Left colon (tissue), 2 donors: ENCODE measurements around the gene HSP90AA1. TPM values are rescaled to one million over a fixed set of nuclear protein-coding genes. Genes with fewer than 3 reads are reported as not detected.

Source experiments
- ATAC-seq: fragments of 200-7000 bp; cut with Tn5 transposase; one replicate; pipeline ENCODE4 v1.9.1; 2020; ENCODE audit warnings: mild to moderate bottlenecking, moderate library complexity
- DNase-seq, 2 donors: peaks; one replicate each; pipeline ENCODE4 v3.0.0-alpha.2; 2020
- intact Hi-C, 2 donors: fragments of 100-400 bp; cut with DNase I in 1 of 2; cut with micrococcal nuclease in 1 of 2; formaldehyde crosslinking; loops; one replicate each; pipeline versions ENCODE4 v1.11.2 to v1.14.0; 2022; cut with DNase I, micrococcal nuclease
- total RNA-seq, 2 donors: library from RNA; stranded (reverse); fragmentation: NEBNext Ultra II Directional; extraction: Animal tissue kit (Norgen Biotek cat#: 25700); gene quantifications; one replicate each; pipeline ENCODE4 v1.2.1, GENCODE V29; 2021
- donor health status: DM: no; HTN: no; CAD: no.
- donor health status: DM: yes; HTN: yes; CAD: no.

The HSP90AA1 gene
- total RNA-seq, 2 donors from 2014 or later, result 182 to 274 TPM

GRCh38 chr14:102050026-102050405, 36.8 kb downstream of the HSP90AA1 start:
- intact Hi-C loops, result no loop called here
- ATAC-seq (no peak), DNase-seq (no peak)

- DNase-seq (no peak), ATAC-seq (no peak)
- intact Hi-C loops, result no loop called here
These were observed 37.4 kb downstream of the HSP90AA1 start for GRCh38 chr14:102049258-102050025.

GRCh38 chr14:102047808-102048540, 38.9 kb downstream of the HSP90AA1 start:
- intact Hi-C loops, result no loop called here
- DNase-seq, result no peak
- no peak for ATAC-seq

- intact Hi-C loops, result no loop called here
- ATAC-seq (peak; percentile 98), DNase-seq (peak; percentile 89 to 90)
These were observed 40.2 kb downstream of the HSP90AA1 start for GRCh38 chr14:102046337-102047278.

- intact Hi-C loops, result no loop called here
- DNase-seq (no peak), ATAC-seq (no peak)
These were observed 42.3 kb downstream of the HSP90AA1 start for GRCh38 chr14:102044566-102044965.

- no peak for DNase-seq
- intact Hi-C loops, result no loop called here
- no peak for ATAC-seq
These were observed 43.4 kb downstream of the HSP90AA1 start for GRCh38 chr14:102043251-102044025.

GRCh38 chr14:102042699-102043098, 44.1 kb downstream of the HSP90AA1 start:
- DNase-seq (no peak), ATAC-seq (no peak)
- intact Hi-C loops, result no loop called here

GRCh38 chr14:102040153-102040552, 46.7 kb downstream of the HSP90AA1 start:
- intact Hi-C loops, result no loop called here
- ATAC-seq, result no peak

GRCh38 chr14:102039157-102039556, 47.7 kb downstream of the HSP90AA1 start:
- no peak for ATAC-seq

More at GRCh38 chr14:102040153-102040552, 46.7 kb downstream of the HSP90AA1 start:
- no peak for DNase-seq

GRCh38 chr14:102037686-102038085, 49.2 kb downstream of the HSP90AA1 start:
- DNase-seq (no peak), ATAC-seq (no peak)
- intact Hi-C loops, result no loop called here

More at GRCh38 chr14:102039157-102039556, 47.7 kb downstream of the HSP90AA1 start:
- no peak for DNase-seq
- intact Hi-C loops, result no loop called here

- intact Hi-C loops, result no loop called here
- no peak for DNase-seq
These were observed 50.9 kb downstream of the HSP90AA1 start for GRCh38 chr14:102035914-102036313.

GRCh38 chr14:102034301-102034700, 52.5 kb downstream of the HSP90AA1 start:
- intact Hi-C loops, result no loop called here
- no peak for DNase-seq
- ATAC-seq, result peak; percentile 58

More at GRCh38 chr14:102035914-102036313, 50.9 kb downstream of the HSP90AA1 start:
- ATAC-seq, result no peak

GRCh38 chr14:102033241-102033640, 53.6 kb downstream of the HSP90AA1 start:
- intact Hi-C loops, result no loop called here
- DNase-seq (no peak), ATAC-seq (no peak)

Other genes starting within 250 kb of the HSP90AA1 start
- gene DYNC1H1, start 122.5 kb downstream of the HSP90AA1 start, total RNA-seq, result 100 to 1,000 TPM; 370 to 424 TPM
- 10 to 100 TPM; 34.1 to 35.5 TPM for gene WDR20, start 52.9 kb upstream of the HSP90AA1 start, total RNA-seq
- 1 to 10 TPM; 4.7 to 5.9 TPM for gene MOK, start 218.1 kb upstream of the HSP90AA1 start, total RNA-seq
- gene ZNF839, start 232.7 kb upstream of the HSP90AA1 start, total RNA-seq, result 10 to 100 TPM in 1 of 2 donors, 1 to 10 TPM in 1; 8.5 to 11.4 TPM